HCT116 (cell line): ENCODE measurements around the gene VARS1. TPM values are rescaled to one million over a fixed set of nuclear protein-coding genes. Genes with fewer than 3 reads are reported as not detected.
A peak's percentile ranks its signal among the peaks of the same experiment; 100 is the strongest.

Experiments used
- ATAC-seq: fragments of 200-7000 bp; cut with Tn5 transposase; 2 replicates; pipeline ENCODE4 v1.9.1; 2020; ENCODE audit warnings: mild to moderate bottlenecking, moderate library complexity
- BruUV-seq: library from RNA; stranded (reverse); fragments of 400-500 nt; replicated peaks from 2 replicates; lab custom pipeline; 2021; lab: Mats Ljungman, UMichigan
- CTCF ChIA-PET: fragments of 300-600 bp; sonication (Branson Sonifier 250); formaldehyde crosslinking; loops from one replicate; lab custom pipeline; 2021; ENCODE audit warnings: antibody characterized with exemption; lab: Charles Lee
- POLR2A ChIA-PET: fragments of 300-600, 350-600 bp; sonication (Branson Sonifier 250); formaldehyde crosslinking; loops from one replicate; lab custom pipeline; 2021; ENCODE audit warnings: antibody characterized with exemption; lab: Charles Lee
- RAD21 ChIA-PET, 2 experiments: fragments of 300-600 bp; sonication (Branson Sonifier 250); formaldehyde crosslinking; loops; one replicate each; lab custom pipeline; 2023; ENCODE audit warnings: low total read pairs in 2 of 2; ENCODE audit not compliant: uncharacterized antibody in 2 of 2, unreplicated experiment in 2 of 2, low non-redundant PET in 1 of 2; lab: Charles Lee
- DNase-seq: peaks from one replicate; pipeline ENCODE4 v3.0.0-alpha.2; 2010; ENCODE audit warnings: low read depth, low spot score
- H2AFZ ChIP-seq: fragments of 200-600 bp; shearing (Covaris generic), sonication (generic); 2 replicates; pipeline ENCODE4 v1.6.1; 2017; ENCODE audit warnings: low read depth, mixed run types, mixed read lengths, antibody characterized with exemption, low read length; ENCODE audit not compliant: poor library complexity, severe bottlenecking
- H3K27ac ChIP-seq: 2 replicates; pipeline ENCODE4 v1.5.1; 2012; ENCODE audit warnings: low read depth, low read length
- H3K27me3 ChIP-seq: fragments of 200-600 bp; sonication (generic); 2 replicates; pipeline ENCODE4 v1.6.1; 2016; ENCODE audit warnings: mixed run types, low read length, mixed read lengths; ENCODE audit not compliant: insufficient read depth
- H3K36me3 ChIP-seq, 2 experiments: fragments of 200-500 bp in 1 of 2; fragments of 200-600 bp in 1 of 2; sonication (Bioruptor generic) in 1 of 2; sonication (generic) in 1 of 2; 2 replicates each; pipeline versions ENCODE4 v1.5.1 to v1.6.1; 2014 to 2016; ENCODE audit warnings: low read length in 2 of 2, inconsistent platforms in 1 of 2, mixed read lengths in 1 of 2, mixed run types in 1 of 2; ENCODE audit not compliant: insufficient read depth in 2 of 2, control insufficient read depth in 1 of 2
- H3K4me1 ChIP-seq, 2 experiments: fragments of 200-600 bp in 1 of 2; sonication (generic) in 1 of 2; 2 replicates each; pipeline versions ENCODE4 v1.5.1 to v1.6.1; 2012 to 2017; ENCODE audit warnings: low read length in 2 of 2, inconsistent platforms in 1 of 2, mild to moderate bottlenecking in 1 of 2, mixed read lengths in 1 of 2, mixed run types in 1 of 2, moderate library complexity in 1 of 2; ENCODE audit not compliant: insufficient read depth in 2 of 2, control insufficient read depth in 1 of 2
- H3K4me2 ChIP-seq: fragments of 200-600 bp; sonication (generic); 2 replicates; pipeline ENCODE4 v1.6.1; 2017; ENCODE audit warnings: mixed run types, low read length, mixed read lengths
- H3K4me3 ChIP-seq, 2 experiments: fragments of 200-600 bp in 1 of 2; sonication (generic) in 1 of 2; replicated peaks in 1 of 2; 2 replicates each; pipeline ENCODE4 v1.5.1; 2011 to 2016; ENCODE audit warnings: low read length in 2 of 2, control low read depth in 1 of 2, low read depth in 1 of 2, mild to moderate bottlenecking in 1 of 2, mixed read lengths in 1 of 2, mixed run types in 1 of 2
- H3K79me2 ChIP-seq: fragments of 200-600 bp; sonication (generic); 2 replicates; pipeline ENCODE4 v1.6.1; 2017; ENCODE audit warnings: mild to moderate bottlenecking, mixed run types, low read length, moderate library complexity, mixed read lengths; ENCODE audit not compliant: insufficient read depth
- H3K9ac ChIP-seq: fragments of 200-600 bp; sonication (generic); 2 replicates; pipeline ENCODE4 v1.6.1; 2016; ENCODE audit warnings: low read length, mixed read lengths
- H3K9me2 ChIP-seq: fragments of 200-600 bp; sonication (generic), shearing (Covaris generic); 2 replicates; pipeline ENCODE4 v1.6.1; 2017; ENCODE audit warnings: mixed run types, mild to moderate bottlenecking, moderate library complexity; ENCODE audit not compliant: insufficient read depth
- H3K9me3 ChIP-seq, 2 experiments: fragments of 200-500 bp in 1 of 2; fragments of 200-600 bp in 1 of 2; sonication (Bioruptor generic) in 1 of 2; sonication (generic) in 1 of 2; 2 replicates each; pipeline ENCODE4 v1.6.1; 2014 to 2017; ENCODE audit warnings: low read length in 2 of 2, mixed read lengths in 2 of 2, inconsistent platforms in 1 of 2, low read depth in 1 of 2, mild to moderate bottlenecking in 1 of 2, mixed run types in 1 of 2, moderate library complexity in 1 of 2; ENCODE audit not compliant: control insufficient read depth in 1 of 2, insufficient read depth in 1 of 2
- H4K20me1 ChIP-seq: fragments of 200-600 bp; sonication (generic), shearing (Covaris generic); 2 replicates; pipeline ENCODE4 v1.6.1; 2017; ENCODE audit warnings: mixed run types, mild to moderate bottlenecking, moderate library complexity; ENCODE audit not compliant: insufficient read depth
- CTCF ChIP-seq, 3 experiments: fragments of 200-600 bp in 1 of 3; sonication (generic) in 1 of 3; IDR thresholded peaks in 2 of 3; conservative IDR thresholded peaks in 1 of 3; 2 replicates each; pipeline ENCODE4 v1.5.1; 2012 to 2017; ENCODE audit warnings: low read depth in 2 of 3, low read length in 2 of 3, antibody characterized with exemption in 1 of 3, borderline replicate concordance in 1 of 3, control low read depth in 1 of 3, mild to moderate bottlenecking in 1 of 3, mixed read lengths in 1 of 3, mixed run types in 1 of 3, moderate library complexity in 1 of 3; ENCODE audit not compliant: insufficient read depth in 1 of 3
- EGR1 ChIP-seq: IDR thresholded peaks from 2 replicates; pipeline ENCODE4 v1.6.1; 2012; ENCODE audit warnings: low read depth
- POLR2A ChIP-seq: IDR thresholded peaks from 2 replicates; pipeline ENCODE4 v1.7.0; 2011; ENCODE audit warnings: borderline replicate concordance; ENCODE audit not compliant: insufficient read depth, insufficient read length; ENCODE audit errors: extremely low read depth
- SIN3A ChIP-seq: IDR thresholded peaks from 2 replicates; pipeline ENCODE4 v1.6.1; 2012; ENCODE audit warnings: low read depth
- YY1 ChIP-seq: IDR thresholded peaks from 2 replicates; pipeline ENCODE4 v1.6.1; 2011; ENCODE audit warnings: low read length, low read depth, moderate library complexity, mild to moderate bottlenecking; ENCODE audit not compliant: insufficient replicate concordance; ENCODE audit errors: extremely low read depth
- ZNF274 ChIP-seq: fragments of 200-500 bp; sonication (Bioruptor generic); IDR thresholded peaks from 2 replicates; pipeline ENCODE4 v1.6.1; 2014; ENCODE audit warnings: mild to moderate bottlenecking, low read depth, low read length, inconsistent platforms
- intact Hi-C: fragments of 100-400 bp; cut with micrococcal nuclease; formaldehyde crosslinking; loops from 2 replicates; pipeline ENCODE4 v1.10.0; 2022
- total RNA-seq: library from RNA; stranded (reverse); gene quantifications from one replicate; pipeline ENCODE4 v1.2.1, GENCODE V29; 2021; ENCODE audit not compliant: unreplicated experiment
- TF ChIP-seq, protein P1 (sequence below): IDR thresholded peaks from 2 replicates; pipeline ENCODE4 v1.6.1; 2012; ENCODE audit warnings: low read depth

Gene VARS1
- total RNA-seq, 1 experiment from 2014 or later, result 254 TPM

- no TSS peak for BruUV-seq
- Histone ChIP-seq H3K36me3 (peaks cover 12 to 38% of the 10 kb centered on the region in 2 experiments), H2AFZ (no peak overlapping the region), H3K27me3 (no peaks in the 10 kb centered on the region), H3K4me3 (no peak overlapping the region), H3K79me2 (no peaks in the 10 kb centered on the region), H3K9me2 (no peaks in the 10 kb centered on the region), H3K4me1 (peaks cover 34 to 47% of the 10 kb centered on the region in 2 experiments), H3K9me3 (no peaks in the 10 kb centered on the region), H3K9ac (no peak overlapping the region), H3K27ac (peak overlapping the region; percentile 79), H3K4me2 (peak overlapping the region; percentile 79; the same call in 1 of the 2 replicates), H4K20me1 (no peaks in the 10 kb centered on the region)
- POLR2A ChIA-PET, result interaction anchor here (1.0 to 2.0 kb wide), 4 partner anchors 8 to 49 kb away, joined by 3 to 16 read pairs (median 4); partner anchors contain the start of genes HSPA1B and LSM2
- no peak for DNase-seq
- TF ChIP-seq ZNF274 (no peak), CTCF (IDR thresholded peaks at IDR 0.05 in 2 of 3, conservative IDR thresholded peaks at IDR 0.05 in 1 of 3; ENCODE audit: borderline replicate concordance in 1 of 3, insufficient read depth in 1 of 3, low read depth in 2 of 3, low read length in 2 of 3) (no peak), SIN3A (no peak), YY1 (no peak), POLR2A (no peak), EGR1 (no peak)
- TF ChIP-seq, protein P1, sequence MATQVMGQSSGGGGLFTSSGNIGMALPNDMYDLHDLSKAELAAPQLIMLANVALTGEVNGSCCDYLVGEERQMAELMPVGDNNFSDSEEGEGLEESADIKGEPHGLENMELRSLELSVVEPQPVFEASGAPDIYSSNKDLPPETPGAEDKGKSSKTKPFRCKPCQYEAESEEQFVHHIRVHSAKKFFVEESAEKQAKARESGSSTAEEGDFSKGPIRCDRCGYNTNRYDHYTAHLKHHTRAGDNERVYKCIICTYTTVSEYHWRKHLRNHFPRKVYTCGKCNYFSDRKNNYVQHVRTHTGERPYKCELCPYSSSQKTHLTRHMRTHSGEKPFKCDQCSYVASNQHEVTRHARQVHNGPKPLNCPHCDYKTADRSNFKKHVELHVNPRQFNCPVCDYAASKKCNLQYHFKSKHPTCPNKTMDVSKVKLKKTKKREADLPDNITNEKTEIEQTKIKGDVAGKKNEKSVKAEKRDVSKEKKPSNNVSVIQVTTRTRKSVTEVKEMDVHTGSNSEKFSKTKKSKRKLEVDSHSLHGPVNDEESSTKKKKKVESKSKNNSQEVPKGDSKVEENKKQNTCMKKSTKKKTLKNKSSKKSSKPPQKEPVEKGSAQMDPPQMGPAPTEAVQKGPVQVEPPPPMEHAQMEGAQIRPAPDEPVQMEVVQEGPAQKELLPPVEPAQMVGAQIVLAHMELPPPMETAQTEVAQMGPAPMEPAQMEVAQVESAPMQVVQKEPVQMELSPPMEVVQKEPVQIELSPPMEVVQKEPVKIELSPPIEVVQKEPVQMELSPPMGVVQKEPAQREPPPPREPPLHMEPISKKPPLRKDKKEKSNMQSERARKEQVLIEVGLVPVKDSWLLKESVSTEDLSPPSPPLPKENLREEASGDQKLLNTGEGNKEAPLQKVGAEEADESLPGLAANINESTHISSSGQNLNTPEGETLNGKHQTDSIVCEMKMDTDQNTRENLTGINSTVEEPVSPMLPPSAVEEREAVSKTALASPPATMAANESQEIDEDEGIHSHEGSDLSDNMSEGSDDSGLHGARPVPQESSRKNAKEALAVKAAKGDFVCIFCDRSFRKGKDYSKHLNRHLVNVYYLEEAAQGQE, result no peak
- intact Hi-C loops, result no loop called here
- RAD21 ChIA-PET, result no interaction called here
- no peak for ATAC-seq
- CTCF ChIA-PET, result no interaction called here
These were observed 17.4 kb downstream of the VARS1 start for GRCh38 chr6:31778193-31778592.
